A549 treated with ZK216348 at 1 μM for 4 hours (cell line): ENCODE results near the gene DESI1. TPM values are rescaled to one million over a fixed set of nuclear protein-coding genes. Genes with fewer than 3 reads are reported as not detected.

Experiments used
- total RNA-seq: library from RNA; stranded (reverse); fragments of 200-300 nt; extraction: Qiagen RNA extraction; gene quantifications from 5 replicates; pipeline ENCODE4 v1.2.3, GENCODE V29; 2022; ENCODE audit warnings: low read depth

DESI1 gene
- 14.9 to 18.7 TPM (median 16.4 TPM) in 5 replicates for total RNA-seq

DNA sequence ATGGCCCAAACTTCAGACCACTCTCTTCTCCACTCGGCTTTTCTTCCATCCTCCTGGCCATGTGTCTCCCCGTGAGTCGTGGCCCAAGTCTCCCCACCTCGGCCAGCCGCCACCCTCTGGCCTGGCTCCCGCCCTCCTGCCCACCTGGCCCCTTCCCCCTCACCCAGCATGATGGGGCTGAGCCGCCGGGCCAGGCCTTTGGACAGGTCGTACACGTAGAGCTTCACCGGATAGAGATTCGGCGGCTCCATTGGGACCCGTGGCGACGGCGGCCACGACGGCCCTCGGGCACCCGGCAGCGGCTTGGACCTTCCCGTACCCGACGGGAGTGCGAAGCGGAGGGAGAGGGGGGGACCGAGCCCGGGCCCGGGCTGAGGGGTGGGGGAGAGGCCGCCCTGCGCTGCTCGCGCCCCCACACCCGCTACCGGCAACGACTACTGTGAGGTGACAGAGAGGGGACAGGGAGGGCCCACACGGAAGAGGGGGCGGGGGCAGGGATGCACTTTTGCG lies at the start of gene DESI1:
DESI1 (minus strand) TSS at position 455 of the 510 bp plus-strand sequence; CDS start at position 251, 204 bp downstream.

DNA sequence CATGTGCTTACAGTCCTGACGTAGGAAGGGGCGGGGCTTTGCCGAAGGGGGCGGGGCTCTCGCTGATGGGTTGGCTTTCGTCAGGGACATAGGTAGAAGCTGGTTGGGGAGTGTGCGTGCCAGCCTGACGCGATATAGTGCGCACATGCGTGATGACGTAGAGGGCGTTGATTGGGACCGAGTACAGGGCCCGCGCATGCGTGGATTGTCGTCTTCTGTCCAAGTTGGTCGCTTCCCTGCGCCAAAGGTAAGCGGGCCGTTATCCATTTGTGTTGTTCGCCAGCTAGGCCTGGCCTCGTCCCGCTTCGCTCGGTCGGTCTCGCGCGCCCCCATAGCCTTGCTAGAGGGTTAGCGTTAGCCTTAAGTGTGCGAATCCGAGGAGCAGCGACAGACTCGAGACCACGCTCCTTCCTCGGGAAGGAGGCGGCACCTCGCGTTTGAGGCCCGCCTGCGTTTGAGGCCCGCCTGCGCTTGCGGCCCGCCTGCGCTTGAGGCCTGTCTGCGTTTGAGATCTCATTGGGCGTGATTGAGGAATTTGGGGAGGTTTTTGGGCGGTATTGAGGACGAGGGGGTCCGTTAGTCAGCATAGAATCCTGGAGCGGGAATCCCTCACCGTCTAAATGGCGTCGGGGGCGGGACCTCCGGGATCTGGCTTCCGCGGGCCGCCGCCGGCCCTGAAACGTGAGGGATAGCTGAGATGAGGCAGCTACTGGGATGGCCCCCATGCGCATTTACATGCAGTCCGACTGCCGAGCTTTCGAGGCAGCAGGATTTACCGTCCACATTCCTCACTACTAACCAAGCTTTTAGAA lies 462 bp upstream of the DESI1 start, which contains the start of gene XRCC6:
XRCC6 (plus strand) TSS at position 197 of the 812 bp plus-strand sequence. CDS start 710 bp downstream, outside the sequence.

DNA sequence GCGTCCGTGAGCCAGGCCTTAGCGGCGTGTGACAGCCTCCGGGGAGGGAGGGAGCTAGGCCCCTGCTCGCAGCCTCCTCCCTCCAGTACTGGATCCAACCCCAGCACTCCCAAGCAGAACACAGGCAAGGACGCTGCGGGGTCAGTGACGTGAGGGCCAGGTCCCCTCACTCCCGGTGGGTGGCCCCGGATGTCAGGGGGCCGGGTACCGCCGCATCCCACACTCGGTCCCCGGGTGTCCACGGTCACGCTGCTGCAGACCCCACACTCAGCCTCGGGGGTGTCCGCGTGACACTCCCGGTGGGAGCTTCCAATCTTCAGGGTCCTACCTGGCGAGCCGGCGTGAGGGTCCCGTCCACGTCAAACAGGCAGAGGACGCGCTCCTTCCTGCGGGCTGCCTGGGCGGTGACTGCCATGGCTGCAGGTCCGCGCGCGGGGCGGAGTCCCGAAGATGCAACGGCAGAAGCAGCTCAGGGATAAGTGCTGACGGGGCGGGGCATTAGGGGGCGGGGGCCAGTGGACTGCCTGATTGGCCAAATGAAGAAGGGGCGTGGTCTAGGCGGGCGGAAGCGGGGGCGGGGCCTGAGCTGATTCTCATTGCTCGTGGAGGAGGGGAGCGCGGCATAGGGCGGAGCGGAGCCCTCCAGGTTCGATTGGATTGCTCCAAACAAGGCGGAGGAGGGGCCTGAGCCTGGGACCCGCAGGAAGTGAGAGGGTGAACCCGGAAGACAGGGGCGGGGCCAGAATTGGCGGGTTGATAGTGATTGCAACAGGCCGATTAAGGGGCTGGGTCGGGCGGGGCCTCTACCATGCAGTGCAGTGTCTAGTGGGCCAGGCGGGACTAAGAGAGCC lies 31.2 kb downstream of the DESI1 start, which contains the start of gene PMM1:
PMM1 (minus strand) TSS at position 450 of the 851 bp plus-strand sequence; CDS start at position 415, 35 bp downstream.

Other genes starting within 250 kb of the DESI1 start
- 0.76 to 1.2 TPM (median 0.79 TPM) in 5 replicates for gene TEF, start 239.1 kb downstream of the DESI1 start, total RNA-seq
- gene TOB2, start 174.2 kb downstream of the DESI1 start, total RNA-seq = 17.6 to 27.5 TPM (median 21.6 TPM) in 5 replicates
- gene PHF5A, start 152.4 kb downstream of the DESI1 start, total RNA-seq = 58.9 to 80.9 TPM (median 66.8 TPM) in 5 replicates
- 40.4 to 49.7 TPM (median 48.1 TPM) in 5 replicates for gene ACO2, start 151.9 kb downstream of the DESI1 start, total RNA-seq
- gene POLR3H, start 76.6 kb downstream of the DESI1 start, total RNA-seq = 24.3 to 45.8 TPM (median 44.2 TPM) in 5 replicates
- 1.5 to 2.9 TPM (median 2.2 TPM) in 5 replicates for gene CSDC2, start 60.0 kb downstream of the DESI1 start, total RNA-seq
- 24.1 to 34.3 TPM (median 29.1 TPM) in 5 replicates for gene PMM1, start 31.2 kb downstream of the DESI1 start, total RNA-seq
- 282 to 431 TPM (median 302 TPM) in 5 replicates for gene XRCC6, start 252 bp upstream of the DESI1 start, total RNA-seq
- gene SNU13, start 67.8 kb upstream of the DESI1 start, total RNA-seq = 121 to 188 TPM (median 163 TPM) in 5 replicates
- gene MEI1, start 78.5 kb upstream of the DESI1 start, total RNA-seq = 0.21 TPM in 1 of 5 replicates, not detected in the others
- 2.4 to 3.8 TPM (median 3.4 TPM) in 5 replicates for gene CCDC134, start 179.6 kb upstream of the DESI1 start, total RNA-seq
- 18.8 to 34.4 TPM (median 28.8 TPM) in 5 replicates for gene SREBF2, start 212.1 kb upstream of the DESI1 start, total RNA-seq